Mesenchymal stem cell (in vitro differentiated cells and primary cell): ENCODE measurements around the gene GIMAP8.

Experiments used
- DNase-seq: peaks from one replicate; pipeline ENCODE4 v3.0.0-alpha.2; 2013
- H2AFZ ChIP-seq: one replicate; pipeline ENCODE4 v1.6.1; 2013; ENCODE audit warnings: low read depth, mild to moderate bottlenecking, control low read depth, inconsistent platforms, low read length, moderate library complexity
- H2AK5ac ChIP-seq: 2 replicates; pipeline ENCODE4 v1.6.1; 2013; ENCODE audit warnings: low read length, moderate library complexity, mild to moderate bottlenecking, inconsistent platforms; ENCODE audit not compliant: severe bottlenecking
- H2BK120ac ChIP-seq: one replicate; pipeline ENCODE4 v1.6.1; 2013; ENCODE audit warnings: low read depth, mild to moderate bottlenecking, inconsistent platforms, low read length, moderate library complexity
- H2BK12ac ChIP-seq, 2 experiments: one replicate each; pipeline ENCODE4 v1.6.1; 2013; ENCODE audit warnings: inconsistent platforms in 2 of 2, low read length in 2 of 2, mild to moderate bottlenecking in 2 of 2, moderate library complexity in 2 of 2, control low read depth in 1 of 2
- H2BK15ac ChIP-seq: one replicate; pipeline ENCODE4 v1.6.1; 2013; ENCODE audit warnings: mild to moderate bottlenecking, low read depth, inconsistent platforms; ENCODE audit not compliant: poor library complexity, severe bottlenecking
- H2BK5ac ChIP-seq: 2 replicates; pipeline ENCODE4 v1.6.1; 2013; ENCODE audit warnings: low read depth, mild to moderate bottlenecking, low read length, control low read depth, inconsistent platforms; ENCODE audit not compliant: poor library complexity, severe bottlenecking
- H3K14ac ChIP-seq, 2 experiments: one replicate each; pipeline ENCODE4 v1.6.1; 2013; ENCODE audit warnings: inconsistent platforms in 2 of 2, low read length in 2 of 2, control low read depth in 1 of 2, mild to moderate bottlenecking in 1 of 2, moderate library complexity in 1 of 2
- H3K18ac ChIP-seq, 2 experiments: one replicate each; pipeline ENCODE4 v1.6.1; 2013; ENCODE audit warnings: inconsistent platforms in 2 of 2, low read length in 2 of 2, control low read depth in 1 of 2, low read depth in 1 of 2, mild to moderate bottlenecking in 1 of 2
- H3K23ac ChIP-seq, 2 experiments: one replicate each; pipeline ENCODE4 v1.6.1; 2013; ENCODE audit warnings: inconsistent platforms in 2 of 2, low read length in 2 of 2, mild to moderate bottlenecking in 2 of 2, moderate library complexity in 2 of 2, control low read depth in 1 of 2
- H3K27ac ChIP-seq: 2 replicates; pipeline ENCODE4 v1.5.1; 2013; ENCODE audit warnings: mild to moderate bottlenecking, moderate library complexity, low read length, control low read depth, inconsistent platforms; ENCODE audit not compliant: poor library complexity, severe bottlenecking
- H3K27me3 ChIP-seq, 2 experiments: 2 replicates each; pipeline versions ENCODE4 v1.6.1 to v1.7.0; 2013; ENCODE audit warnings: low read length in 2 of 2, mild to moderate bottlenecking in 2 of 2, moderate library complexity in 2 of 2, control low read depth in 1 of 2, inconsistent platforms in 1 of 2; ENCODE audit not compliant: control insufficient read depth in 1 of 2, insufficient read depth in 1 of 2
- H3K36me3 ChIP-seq, 2 experiments: 2 replicates each; pipeline versions ENCODE4 v1.6.1 to v1.7.0; 2013; ENCODE audit warnings: low read length in 2 of 2, control low read depth in 1 of 2, inconsistent platforms in 1 of 2, low read depth in 1 of 2, mild to moderate bottlenecking in 1 of 2; ENCODE audit not compliant: insufficient read depth in 2 of 2, control insufficient read depth in 1 of 2
- H3K4ac ChIP-seq, 2 experiments: one replicate each; pipeline ENCODE4 v1.6.1; 2013; ENCODE audit warnings: inconsistent platforms in 2 of 2, low read length in 2 of 2, mild to moderate bottlenecking in 2 of 2, moderate library complexity in 2 of 2, control low read depth in 1 of 2, low read depth in 1 of 2
- H3K4me1 ChIP-seq: 2 replicates; pipeline ENCODE4 v1.6.1; 2013; ENCODE audit warnings: low read depth, low read length, control low read depth; ENCODE audit not compliant: control insufficient read depth, insufficient read depth
- H3K4me2 ChIP-seq: 2 replicates; pipeline ENCODE4 v1.6.1; 2013; ENCODE audit warnings: low read length, mild to moderate bottlenecking, inconsistent platforms; ENCODE audit not compliant: poor library complexity, severe bottlenecking
- H3K4me3 ChIP-seq, 2 experiments: 2 replicates each; pipeline versions ENCODE4 v1.5.1 to v1.7.0; 2013; ENCODE audit warnings: low read length in 2 of 2, mild to moderate bottlenecking in 2 of 2, control low read depth in 1 of 2, low read depth in 1 of 2; ENCODE audit not compliant: insufficient read depth in 1 of 2
- H3K79me1 ChIP-seq: replicated peaks from 2 replicates; pipeline ENCODE4 v1.6.1; 2013; ENCODE audit warnings: mild to moderate bottlenecking, control low read depth, low read length, inconsistent platforms; ENCODE audit not compliant: poor library complexity, severe bottlenecking
- H3K9ac ChIP-seq: 2 replicates; pipeline ENCODE4 v1.7.0; 2013; ENCODE audit warnings: mild to moderate bottlenecking, low read length, moderate library complexity
- H3K9me3 ChIP-seq: 2 replicates; pipeline ENCODE4 v1.7.0; 2013; ENCODE audit warnings: mild to moderate bottlenecking, low read length; ENCODE audit not compliant: control insufficient read depth
- H4K8ac ChIP-seq: one replicate; pipeline ENCODE4 v1.6.1; 2013; ENCODE audit warnings: inconsistent platforms, mild to moderate bottlenecking, low read length, moderate library complexity
- H4K91ac ChIP-seq: one replicate; pipeline ENCODE4 v1.6.1; 2013; ENCODE audit warnings: mild to moderate bottlenecking, low read length, inconsistent platforms
- WGBS: methylation state at CpG from one replicate; pipeline ENCODE4 v1.1.7; 2013; ENCODE audit warnings: mixed read lengths; 5-methylcytosine and 5-hydroxymethylcytosine counted together

The GIMAP8 gene

GRCh38 chr7:150503155-150503554 lies 52.7 kb downstream of the GIMAP8 start:
- WGBS = 59% methylated on average over 4 of the region's 4 CpGs
- Histone ChIP-seq H3K23ac (no peak overlapping the region), H2AFZ (no peak overlapping the region)

GRCh38 chr7:150503581-150503980 lies 53.2 kb downstream of the GIMAP8 start:
- no peak overlapping the region for H3K27ac ChIP-seq
- no peak overlapping the region for H3K4me3 ChIP-seq
- H3K9ac ChIP-seq = no peak overlapping the region
- no peak overlapping the region for H2BK15ac ChIP-seq
- no peak overlapping the region for H2BK5ac ChIP-seq
- no peaks in the 10 kb centered on the region for H3K4me1 ChIP-seq
- no peak overlapping the region for H3K4me2 ChIP-seq
- no peak overlapping the region for H4K8ac ChIP-seq
- H3K79me1 ChIP-seq = no peaks in the 10 kb centered on the region
- H3K14ac ChIP-seq = no peak overlapping the region
- WGBS = 95% methylated on average over 3 of the region's 3 CpGs
- H2BK12ac ChIP-seq = no peak overlapping the region
- H2AFZ ChIP-seq = no peak overlapping the region
- no peak overlapping the region for H2AK5ac ChIP-seq
- H3K36me3 ChIP-seq = no peaks in the 10 kb centered on the region
- H3K23ac ChIP-seq = no peak overlapping the region
- no peak overlapping the region for H3K18ac ChIP-seq
- no peaks in the 10 kb centered on the region for H3K27me3 ChIP-seq
- H3K4ac ChIP-seq = no peak overlapping the region
- no peak overlapping the region for H4K91ac ChIP-seq
- no peak overlapping the region for H2BK120ac ChIP-seq
- H3K9me3 ChIP-seq = no peaks in the 10 kb centered on the region
- no peak for DNase-seq

More at GRCh38 chr7:150503155-150503554, 52.7 kb downstream of the GIMAP8 start:
- Histone ChIP-seq H3K4me1 (no peaks in the 10 kb centered on the region), H3K14ac (no peak overlapping the region), H3K9me3 (no peaks in the 10 kb centered on the region), H3K79me1 (no peaks in the 10 kb centered on the region), H4K91ac (no peak overlapping the region), H3K4me2 (no peak overlapping the region), H3K18ac (no peak overlapping the region), H3K9ac (no peak overlapping the region), H3K36me3 (no peaks in the 10 kb centered on the region), H2BK120ac (no peak overlapping the region), H3K4ac (no peak overlapping the region), H2AK5ac (no peak overlapping the region), H3K27me3 (no peaks in the 10 kb centered on the region), H2BK5ac (no peak overlapping the region), H4K8ac (no peak overlapping the region), H2BK12ac (no peak overlapping the region), H3K27ac (no peak overlapping the region), H3K4me3 (no peak overlapping the region), H2BK15ac (no peak overlapping the region)
- no peak for DNase-seq

- Histone ChIP-seq H3K79me1 (no peaks in the 10 kb centered on the region), H2BK12ac (no peak overlapping the region), H3K14ac (no peak overlapping the region), H2BK15ac (no peak overlapping the region), H4K8ac (no peak overlapping the region), H3K36me3 (no peaks in the 10 kb centered on the region), H2AFZ (no peak overlapping the region), H3K23ac (no peak overlapping the region), H3K4me2 (no peak overlapping the region), H2BK120ac (no peak overlapping the region), H3K9ac (no peak overlapping the region), H3K4ac (no peak overlapping the region), H3K4me1 (no peaks in the 10 kb centered on the region), H2BK5ac (no peak overlapping the region), H3K18ac (no peak overlapping the region), H3K27ac (no peak overlapping the region), H3K27me3 (no peaks in the 10 kb centered on the region), H3K9me3 (no peaks in the 10 kb centered on the region), H3K4me3 (no peak overlapping the region), H4K91ac (no peak overlapping the region), H2AK5ac (no peak overlapping the region)
- 65% methylated on average over 3 of the region's 4 CpGs for WGBS
- no peak for DNase-seq
Observed at GRCh38 chr7:150507947-150508602, 57.6 kb downstream of the GIMAP8 start.

GRCh38 chr7:150511048-150511447 lies 60.6 kb downstream of the GIMAP8 start:
- H2BK120ac ChIP-seq = no peak overlapping the region
- no peak overlapping the region for H2BK5ac ChIP-seq
- H2BK12ac ChIP-seq = no peak overlapping the region
- 48% methylated on average over 2 of the region's 2 CpGs for WGBS
- H2AFZ ChIP-seq = no peak overlapping the region
- H3K27me3 ChIP-seq = no peaks in the 10 kb centered on the region
- H2BK15ac ChIP-seq = no peak overlapping the region
- no peak overlapping the region for H3K4me3 ChIP-seq
- no peak overlapping the region for H3K27ac ChIP-seq
- no peak overlapping the region for H4K91ac ChIP-seq
- no peak overlapping the region for H3K4me2 ChIP-seq
- no peaks in the 10 kb centered on the region for H3K36me3 ChIP-seq
- no peak overlapping the region for H3K18ac ChIP-seq
- no peak overlapping the region for H3K14ac ChIP-seq
- H3K79me1 ChIP-seq = no peaks in the 10 kb centered on the region
- peaks cover 3% of the 10 kb centered on the region for H3K9me3 ChIP-seq
- no peak overlapping the region for H2AK5ac ChIP-seq
- H4K8ac ChIP-seq = no peak overlapping the region
- H3K4me1 ChIP-seq = no peaks in the 10 kb centered on the region
- DNase-seq = no peak
- H3K9ac ChIP-seq = no peak overlapping the region
- no peak overlapping the region for H3K4ac ChIP-seq
- no peak overlapping the region for H3K23ac ChIP-seq
